Large intestine (tissue), 3 donors: ENCODE data around the gene TXNDC11. TPM values are rescaled to one million over a fixed set of nuclear protein-coding genes. Genes with fewer than 3 reads are reported as not detected.

Source experiments
- DNase-seq, 2 donors: peaks; one replicate each; pipeline versions ENCODE4 v3.0.0 to v3.0.0-alpha.2; 2013
- H3K27ac ChIP-seq: one replicate; pipeline ENCODE4 v1.5.1; 2013; ENCODE audit warnings: low read length
- H3K27me3 ChIP-seq: 2 replicates; pipeline ENCODE4 v1.6.1; 2013; ENCODE audit warnings: low read length; ENCODE audit not compliant: control insufficient read depth, insufficient read depth
- H3K36me3 ChIP-seq: 2 replicates; pipeline ENCODE4 v1.6.1; 2013; ENCODE audit warnings: low read length; ENCODE audit not compliant: control insufficient read depth, insufficient read depth
- H3K4me1 ChIP-seq: one replicate; pipeline ENCODE4 v1.6.1; 2013; ENCODE audit warnings: low read length; ENCODE audit not compliant: control insufficient read depth, insufficient read depth
- H3K4me3 ChIP-seq: one replicate; pipeline ENCODE4 v1.5.1; 2013; ENCODE audit warnings: low read length
- H3K9me3 ChIP-seq: one replicate; pipeline ENCODE4 v1.6.1; 2013; ENCODE audit warnings: mild to moderate bottlenecking, low read depth, low read length, moderate library complexity; ENCODE audit not compliant: control insufficient read depth
- WGBS: methylation state at CpG from one replicate; pipeline ENCODE4 v1.1.5; 2013; ENCODE audit warnings: low lambda C conversion rate; ENCODE audit not compliant: insufficient coverage; 5-methylcytosine and 5-hydroxymethylcytosine counted together
- polyA plus RNA-seq: library from polyadenylated mRNA; unstranded; fragments of 120-200 nt; gene quantifications from one replicate; pipeline ENCODE4 v1.2.1, GENCODE V29; 2013

TXNDC11 gene
- polyA plus RNA-seq, 1 donor: 42.5 TPM

DNA sequence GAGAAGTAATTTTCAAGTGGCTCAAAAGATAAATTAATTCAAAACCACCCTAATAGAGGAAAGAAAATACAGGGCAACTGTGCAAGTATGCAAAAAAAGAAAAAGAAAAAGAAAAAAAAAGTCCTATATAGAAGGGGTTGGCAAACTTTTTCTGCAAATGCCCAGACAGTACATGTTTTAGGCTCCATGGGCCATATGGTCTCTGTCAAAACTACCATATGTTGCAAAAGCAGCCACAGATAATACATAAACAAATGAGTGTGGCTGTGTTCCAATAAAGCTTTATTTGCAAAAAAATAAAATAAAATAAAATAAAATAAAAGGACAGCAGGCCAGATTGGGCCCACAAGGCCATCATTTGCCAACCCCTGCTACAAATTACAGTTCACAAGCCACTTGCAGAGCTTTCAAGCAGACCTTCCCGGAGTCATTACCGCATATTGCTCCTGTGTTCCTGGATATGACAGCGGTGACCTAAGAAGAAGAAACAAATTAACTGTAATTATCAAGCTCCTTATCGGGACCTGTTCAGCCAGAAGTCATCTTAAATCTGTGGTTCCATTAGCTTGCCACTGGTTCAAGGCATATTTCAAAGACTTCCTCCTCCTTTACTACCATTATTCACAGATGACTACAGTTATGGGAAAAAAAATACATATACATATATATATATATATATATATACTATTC is 38.5 kb upstream of the TXNDC11 start:
- peaks cover 30% of the 10 kb centered on the region for H3K36me3 ChIP-seq
- H3K9me3 ChIP-seq: no peaks in the 10 kb centered on the region
- no peak overlapping the region for H3K4me3 ChIP-seq
- no peak for DNase-seq
- no peak overlapping the region for H3K27ac ChIP-seq
- 100% methylated on average over 1 of the region's 4 CpGs for WGBS
- peaks cover 3% of the 10 kb centered on the region for H3K4me1 ChIP-seq
- H3K27me3 ChIP-seq: no peaks in the 10 kb centered on the region

DNA sequence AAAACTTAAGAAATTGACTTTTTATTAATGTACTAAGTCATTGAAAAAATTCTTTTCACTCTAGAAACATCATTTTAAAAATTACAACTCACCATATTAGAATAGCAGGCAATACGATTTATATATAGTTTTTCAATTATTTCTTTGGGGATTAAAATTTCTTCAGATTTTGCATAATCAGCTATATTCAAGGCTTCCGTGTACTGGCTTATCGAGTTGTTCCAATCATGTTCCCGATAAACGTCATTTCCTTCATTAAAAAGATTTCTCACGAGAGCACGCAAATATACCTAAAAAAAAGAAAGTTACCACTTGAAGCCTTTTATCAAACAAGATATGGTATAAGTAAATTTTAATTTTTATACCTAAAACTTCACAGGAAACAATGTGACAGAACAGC is 36.4 kb upstream of the TXNDC11 start:
- WGBS: 92% methylated on average over 3 of the region's 7 CpGs
- Histone ChIP-seq H3K36me3 (peaks cover 46% of the 10 kb centered on the region), H3K4me1 (peaks cover 3% of the 10 kb centered on the region), H3K4me3 (no peak overlapping the region), H3K27ac (no peak overlapping the region), H3K9me3 (no peaks in the 10 kb centered on the region), H3K27me3 (no peaks in the 10 kb centered on the region)
- no peak for DNase-seq

DNA sequence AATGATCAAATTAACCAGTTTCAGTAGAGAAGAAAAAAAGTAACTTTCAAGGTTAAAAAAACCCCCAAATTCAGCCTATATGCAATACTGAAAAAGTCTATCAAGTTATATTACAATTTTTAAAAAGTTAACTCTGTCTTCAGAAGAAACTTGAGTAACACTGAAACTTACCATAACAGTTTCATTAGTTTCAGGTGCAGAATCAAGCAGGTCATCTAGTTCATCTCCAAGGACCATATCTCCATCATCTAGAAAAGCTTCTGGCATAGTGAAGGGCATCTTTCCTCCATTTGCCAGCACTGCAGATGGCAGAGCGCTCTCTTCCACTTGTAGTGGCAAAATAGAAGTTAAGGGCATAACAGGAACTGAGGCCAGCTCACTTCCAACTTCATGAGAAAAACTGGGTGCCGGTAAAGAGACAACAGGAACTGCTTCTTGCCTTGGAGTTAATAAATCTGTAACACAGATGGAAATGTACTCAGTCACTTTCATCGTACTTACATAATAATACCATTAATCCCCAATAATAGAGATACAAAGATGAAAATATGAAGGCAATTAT is 31.5 kb upstream of the TXNDC11 start:
- Histone ChIP-seq H3K4me1 (no peaks in the 10 kb centered on the region), H3K36me3 (peaks cover 68% of the 10 kb centered on the region), H3K27ac (no peak overlapping the region), H3K4me3 (no peak overlapping the region), H3K9me3 (no peaks in the 10 kb centered on the region), H3K27me3 (no peaks in the 10 kb centered on the region)
- no peak for DNase-seq
- 100% methylated on average over 1 of the region's 3 CpGs for WGBS

DNA sequence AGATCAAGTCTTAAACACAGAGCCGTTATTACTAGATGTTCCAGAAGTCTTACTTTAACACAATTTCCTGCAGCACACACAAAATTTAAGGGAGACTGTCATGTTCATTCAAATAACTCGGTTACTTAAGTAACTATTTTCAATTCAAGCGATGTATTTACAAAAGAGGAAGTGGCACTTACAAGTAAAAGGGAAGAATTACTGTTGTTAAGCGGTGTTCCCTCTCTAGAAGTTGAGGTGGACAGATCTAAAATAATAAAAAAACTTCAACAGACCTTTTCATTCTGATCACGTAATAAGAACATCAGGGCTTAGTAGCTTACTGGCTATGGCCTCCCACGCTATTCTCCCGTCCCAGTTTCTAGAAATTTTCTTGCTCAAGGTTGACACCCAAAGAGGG is 26.2 kb upstream of the TXNDC11 start:
- H3K4me1 ChIP-seq: no peaks in the 10 kb centered on the region
- no peaks in the 10 kb centered on the region for H3K27me3 ChIP-seq
- H3K9me3 ChIP-seq: no peaks in the 10 kb centered on the region
- peaks cover 66% of the 10 kb centered on the region for H3K36me3 ChIP-seq
- DNase-seq: no peak
- no peak overlapping the region for H3K27ac ChIP-seq
- 87% methylated on average over 3 of the region's 7 CpGs for WGBS
- no peak overlapping the region for H3K4me3 ChIP-seq

DNA sequence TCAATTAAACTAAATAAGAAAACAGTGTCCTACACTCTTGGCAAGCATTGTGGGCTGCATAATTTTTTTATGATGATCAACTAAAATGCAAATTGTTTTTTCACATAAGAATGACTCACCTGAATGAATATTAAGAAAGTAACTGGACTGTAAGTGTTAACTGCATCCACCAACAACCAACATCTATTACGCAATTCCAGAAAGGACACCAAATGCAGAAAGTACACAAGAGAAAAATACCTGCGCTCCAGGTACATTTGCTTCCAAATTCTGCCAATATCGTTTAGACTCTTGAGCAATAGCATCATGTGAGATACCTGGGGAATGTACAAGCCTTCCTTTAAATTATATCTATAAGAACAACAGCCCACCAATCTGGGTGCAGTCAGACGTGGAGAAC is 19.8 kb upstream of the TXNDC11 start:
- Histone ChIP-seq H3K36me3 (peaks cover 55% of the 10 kb centered on the region), H3K9me3 (no peaks in the 10 kb centered on the region), H3K4me1 (peaks cover 14% of the 10 kb centered on the region), H3K4me3 (no peak overlapping the region), H3K27me3 (no peaks in the 10 kb centered on the region), H3K27ac (no peak overlapping the region)
- WGBS: 95% methylated on average over 3 of the region's 4 CpGs
- no peak for DNase-seq

DNA sequence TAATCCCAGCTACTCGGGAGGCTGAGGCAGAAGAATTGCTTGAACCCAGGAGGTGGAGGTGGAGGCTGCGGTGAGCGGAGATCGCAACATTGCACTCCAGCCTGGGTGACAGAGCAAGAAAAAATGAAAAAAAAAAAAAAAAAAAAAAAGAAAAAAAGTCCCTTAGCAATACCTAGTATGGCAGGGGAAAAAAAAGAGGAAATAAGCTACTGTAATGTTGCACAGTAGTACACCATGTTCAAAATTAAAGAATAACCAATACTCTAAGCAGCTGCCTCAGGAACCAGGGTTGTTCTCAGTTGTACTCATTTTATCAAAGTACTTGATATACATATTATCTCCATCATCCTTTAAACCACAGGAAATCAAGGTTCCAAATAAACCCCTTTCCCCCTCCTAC is 17.3 kb upstream of the TXNDC11 start:
- H3K9me3 ChIP-seq: no peaks in the 10 kb centered on the region
- no peak for DNase-seq
- peaks cover 55% of the 10 kb centered on the region for H3K36me3 ChIP-seq
- WGBS: 100% methylated on average over 4 of the region's 4 CpGs
- no peak overlapping the region for H3K4me3 ChIP-seq
- H3K27me3 ChIP-seq: no peaks in the 10 kb centered on the region
- H3K27ac ChIP-seq: no peak overlapping the region
- H3K4me1 ChIP-seq: peaks cover 14% of the 10 kb centered on the region

DNA sequence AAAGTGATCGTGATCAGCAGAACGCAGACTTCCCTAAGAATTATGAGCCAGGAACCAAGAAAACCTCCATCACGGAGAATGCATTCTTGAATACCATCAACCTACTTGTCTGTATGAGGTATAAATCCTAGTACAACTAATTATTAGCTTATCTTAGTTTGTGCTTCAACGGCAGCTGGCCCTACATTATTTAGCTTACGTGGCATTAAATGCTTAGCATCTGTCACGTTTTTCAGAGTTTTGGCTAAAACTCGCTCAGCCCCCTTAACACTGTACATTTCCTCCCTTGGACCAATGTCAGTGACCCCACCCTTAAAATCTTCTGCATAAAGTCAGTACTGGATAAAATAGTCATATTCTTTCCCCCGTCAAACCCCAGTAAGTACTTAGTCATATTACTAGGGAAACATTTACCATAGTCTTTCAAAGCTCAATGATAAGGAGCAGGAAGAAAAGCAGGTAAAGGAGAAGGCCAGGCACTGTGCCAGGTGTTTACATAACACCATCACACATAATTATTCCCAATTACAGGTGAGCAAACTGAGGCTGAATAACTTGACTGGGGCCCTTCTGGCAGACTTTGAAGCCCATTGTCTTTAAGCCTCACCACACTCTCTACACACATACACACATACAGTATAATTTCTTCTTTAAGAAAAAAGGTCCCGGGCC is 16.6 kb upstream of the TXNDC11 start:
- peak; percentile 66 to 83 for DNase-seq
- 68% methylated on average over 4 of the region's 9 CpGs for WGBS
- Histone ChIP-seq H3K27me3 (no peaks in the 10 kb centered on the region), H3K4me1 (peaks cover 14% of the 10 kb centered on the region), H3K36me3 (peaks cover 59% of the 10 kb centered on the region), H3K27ac (no peak overlapping the region), H3K4me3 (no peak overlapping the region), H3K9me3 (no peaks in the 10 kb centered on the region)

DNA sequence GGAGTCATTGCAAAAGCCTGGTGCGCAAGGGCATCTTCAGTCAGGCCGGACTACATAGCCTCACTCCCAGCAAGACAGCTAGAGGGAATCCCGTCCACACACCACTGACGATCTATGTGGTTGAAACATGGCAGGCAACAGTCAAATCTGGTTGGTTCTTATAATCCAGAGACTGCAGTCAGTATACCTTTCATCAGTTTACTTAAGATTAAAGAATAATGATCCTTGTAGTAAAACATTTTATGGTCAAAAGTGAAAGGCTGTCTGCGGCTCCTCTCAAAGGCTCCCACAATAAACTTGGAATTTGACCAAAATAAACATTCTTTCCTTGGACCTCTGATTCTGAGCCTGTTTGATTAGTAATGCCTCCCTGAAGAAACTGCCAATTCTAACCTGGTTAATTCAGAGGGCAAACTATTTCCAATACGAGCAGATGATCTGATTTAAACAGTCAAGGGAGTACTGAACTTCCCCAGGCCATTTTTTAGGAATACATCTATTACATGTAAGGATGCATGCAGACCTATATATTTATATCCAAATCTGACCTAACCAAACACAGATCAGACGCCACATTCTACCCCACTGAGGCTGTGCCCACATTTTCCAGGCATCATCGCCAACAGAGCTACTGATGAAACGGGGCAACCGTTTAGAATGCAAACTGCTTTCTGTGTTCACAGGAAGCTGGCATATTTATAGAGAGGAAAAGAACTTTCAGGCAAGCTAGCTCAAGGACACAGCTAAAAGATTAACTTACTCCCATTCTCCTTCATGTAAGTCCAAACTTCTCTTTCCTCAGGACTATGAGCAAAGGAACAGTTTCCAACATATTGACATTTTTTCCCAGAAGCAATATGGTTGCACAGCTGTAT is 15.3 kb upstream of the TXNDC11 start:
- peaks cover 65% of the 10 kb centered on the region for H3K36me3 ChIP-seq
- H3K4me3 ChIP-seq: no peak overlapping the region
- DNase-seq: peak; percentile 41 to 70
- H3K9me3 ChIP-seq: no peaks in the 10 kb centered on the region
- no peaks in the 10 kb centered on the region for H3K27me3 ChIP-seq
- WGBS: no CpG with 5 or more reads among the region's 10 CpGs
- peaks cover 14% of the 10 kb centered on the region for H3K4me1 ChIP-seq
- no peak overlapping the region for H3K27ac ChIP-seq

DNA sequence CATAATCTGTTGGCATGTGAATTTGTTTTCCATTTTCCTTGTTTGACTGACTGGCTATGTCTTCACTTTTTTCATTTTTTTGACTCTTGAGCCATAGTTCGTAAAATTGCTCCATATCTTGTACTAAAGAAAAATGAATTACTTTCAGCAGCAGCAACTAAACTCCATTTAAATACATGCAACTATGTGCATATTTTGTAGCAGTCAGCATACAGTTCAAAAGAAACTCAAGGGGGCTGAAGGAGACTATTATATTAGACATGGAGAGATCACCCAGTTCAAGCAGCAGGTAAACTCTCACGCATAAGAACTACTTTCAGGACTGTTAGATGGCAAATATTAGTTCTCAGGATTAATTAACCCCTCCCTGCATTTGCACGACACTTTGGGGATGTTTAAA is 13.6 kb upstream of the TXNDC11 start:
- H3K4me3 ChIP-seq: no peak overlapping the region
- no peak for DNase-seq
- H3K36me3 ChIP-seq: peaks cover 67% of the 10 kb centered on the region
- H3K9me3 ChIP-seq: no peaks in the 10 kb centered on the region
- no peaks in the 10 kb centered on the region for H3K27me3 ChIP-seq
- WGBS: 100% methylated on average over 2 of the region's 3 CpGs
- H3K27ac ChIP-seq: no peak overlapping the region
- H3K4me1 ChIP-seq: peaks cover 14% of the 10 kb centered on the region

DNA sequence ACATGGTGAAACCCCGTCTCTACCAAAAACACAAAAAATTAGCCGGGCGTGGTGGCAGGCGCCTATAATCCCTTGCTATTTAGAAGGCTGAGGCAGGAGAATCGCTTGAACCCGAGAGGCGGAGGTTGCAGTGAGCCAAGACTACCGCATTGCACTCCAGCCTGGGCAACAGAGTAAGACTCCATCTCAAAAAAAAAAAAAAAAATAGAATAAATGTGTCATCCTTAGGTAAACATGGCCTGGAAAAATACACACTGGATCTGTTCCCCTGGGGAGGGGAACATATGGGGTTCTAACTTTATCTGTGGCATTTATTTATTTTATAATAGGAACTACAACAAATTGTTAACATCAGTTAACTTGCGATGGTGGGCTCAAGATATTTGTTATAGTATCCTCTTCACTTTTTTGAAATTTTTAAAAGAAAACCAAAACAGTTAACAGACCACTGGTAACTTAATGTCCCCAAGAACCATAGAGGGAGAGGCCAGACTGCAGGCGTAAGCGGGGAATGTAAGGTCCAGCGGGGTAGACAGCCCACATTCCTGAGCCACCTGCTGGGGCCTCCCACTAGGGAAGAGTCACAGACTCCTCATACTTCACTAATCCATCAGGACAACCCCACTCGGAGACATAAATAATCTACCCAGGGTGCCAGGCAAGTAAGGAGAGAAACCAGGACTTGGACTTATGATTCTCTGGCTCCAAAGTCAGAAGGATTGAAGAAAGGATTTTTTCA is 12.5 kb upstream of the TXNDC11 start:
- Histone ChIP-seq H3K27me3 (no peaks in the 10 kb centered on the region), H3K9me3 (no peaks in the 10 kb centered on the region), H3K4me3 (no peak overlapping the region), H3K27ac (no peak overlapping the region), H3K36me3 (peaks cover 66% of the 10 kb centered on the region), H3K4me1 (peaks cover 14% of the 10 kb centered on the region)
- no peak for DNase-seq
- WGBS: no CpG with 5 or more reads among the region's 13 CpGs
